ENCODE results near the gene STK24.

DNA sequence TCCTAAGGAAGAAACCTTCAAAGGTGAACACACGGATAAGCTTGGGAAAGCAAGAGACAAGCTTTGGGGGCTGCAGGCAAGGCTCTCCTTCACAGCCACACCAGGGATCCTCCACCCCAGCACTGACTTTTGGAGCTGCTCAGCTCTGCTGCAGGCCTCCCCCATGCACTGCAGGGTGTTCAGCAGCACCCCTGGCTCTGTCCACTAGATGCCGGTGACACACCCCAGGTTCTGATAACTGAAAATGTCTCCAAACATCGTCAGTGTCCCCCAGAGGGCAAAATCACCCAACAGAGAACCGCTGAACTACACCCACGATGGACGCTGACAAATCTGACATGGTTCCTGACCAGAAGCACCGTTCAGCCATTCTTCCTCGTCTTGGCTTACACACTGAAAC lies 90.5 kb downstream of the STK24 start:
- TF ChIP-seq, protein P1, sequence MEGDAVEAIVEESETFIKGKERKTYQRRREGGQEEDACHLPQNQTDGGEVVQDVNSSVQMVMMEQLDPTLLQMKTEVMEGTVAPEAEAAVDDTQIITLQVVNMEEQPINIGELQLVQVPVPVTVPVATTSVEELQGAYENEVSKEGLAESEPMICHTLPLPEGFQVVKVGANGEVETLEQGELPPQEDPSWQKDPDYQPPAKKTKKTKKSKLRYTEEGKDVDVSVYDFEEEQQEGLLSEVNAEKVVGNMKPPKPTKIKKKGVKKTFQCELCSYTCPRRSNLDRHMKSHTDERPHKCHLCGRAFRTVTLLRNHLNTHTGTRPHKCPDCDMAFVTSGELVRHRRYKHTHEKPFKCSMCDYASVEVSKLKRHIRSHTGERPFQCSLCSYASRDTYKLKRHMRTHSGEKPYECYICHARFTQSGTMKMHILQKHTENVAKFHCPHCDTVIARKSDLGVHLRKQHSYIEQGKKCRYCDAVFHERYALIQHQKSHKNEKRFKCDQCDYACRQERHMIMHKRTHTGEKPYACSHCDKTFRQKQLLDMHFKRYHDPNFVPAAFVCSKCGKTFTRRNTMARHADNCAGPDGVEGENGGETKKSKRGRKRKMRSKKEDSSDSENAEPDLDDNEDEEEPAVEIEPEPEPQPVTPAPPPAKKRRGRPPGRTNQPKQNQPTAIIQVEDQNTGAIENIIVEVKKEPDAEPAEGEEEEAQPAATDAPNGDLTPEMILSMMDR (IDR thresholded peaks at IDR 0.05; ENCODE audit: control extremely low read depth in 1 of 3, insufficient read depth in 1 of 3, low read depth in 1 of 3, low read length in 3 of 3): 0 out of 4 replicates have a peak, but pooled peaks of 1 of the 3 experiments have one; percentile 10
- TF ChIP-seq POLR2A (IDR thresholded peaks at IDR 0.05; ENCODE audit: control extremely low read depth in 1 of 2, low read depth in 2 of 2, low read length in 2 of 2): no peak
- no peak for TF ChIP-seq SP2 (IDR thresholded peaks at IDR 0.05; ENCODE audit: low read length)
- TF ChIP-seq USF2 (IDR thresholded peaks at IDR 0.05; ENCODE audit: low read length): no peak
- TF ChIP-seq CREB1 (IDR thresholded peaks at IDR 0.05): no peak
- no peak for TF ChIP-seq TAF1 (IDR thresholded peaks at IDR 0.05; ENCODE audit: low read depth, low read length)
- TF ChIP-seq SIN3A (conservative IDR thresholded peaks at IDR 0.05 in 1 of 2, IDR thresholded peaks at IDR 0.05 in 1 of 2; ENCODE audit: low read depth in 1 of 2, low read length in 2 of 2): no peak
- TF ChIP-seq SP1 (IDR thresholded peaks at IDR 0.05; ENCODE audit: low read depth, low read length): no peak
- no peak for TF ChIP-seq EP300 (IDR thresholded peaks at IDR 0.05; ENCODE audit: borderline replicate concordance in 1 of 2, low read depth in 2 of 2, low read length in 2 of 2)
- TF ChIP-seq TEAD4 (IDR thresholded peaks at IDR 0.05; ENCODE audit: low read depth, low read length): no peak
- TF ChIP-seq CEBPB (IDR thresholded peaks at IDR 0.05; ENCODE audit: low read depth, low read length): no peak
- TF ChIP-seq PHF8 (conservative IDR thresholded peaks at IDR 0.05; ENCODE audit: low read depth, low read length): no peak
